ENCODE results near the gene ARPC4.

The ARPC4 gene

DNA sequence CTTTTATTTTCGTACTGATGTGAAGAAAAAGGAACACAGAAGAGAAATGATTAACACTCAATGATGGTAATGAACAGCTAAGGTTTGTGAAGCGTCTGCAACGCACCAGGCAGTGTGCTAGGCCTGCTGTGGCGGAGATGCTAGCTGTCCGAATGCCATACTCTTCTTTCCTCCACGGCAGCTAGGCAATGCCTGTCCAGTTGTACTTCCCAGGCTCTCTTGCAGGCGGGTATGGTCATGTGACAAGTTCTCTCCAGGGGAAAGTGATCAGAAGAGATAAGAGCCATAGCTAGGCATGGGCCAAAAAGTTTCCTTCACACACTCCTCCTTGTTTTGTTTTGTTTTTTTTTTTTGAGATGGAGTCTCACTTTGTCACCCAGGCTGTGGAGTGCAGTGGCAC lies 7.3 kb upstream of the ARPC4 start:
- H3K4me3 ChIP-seq (ENCODE audit: low read length), result no peak overlapping the region
- TF ChIP-seq CTCF (conservative IDR thresholded peaks at IDR 0.05; ENCODE audit: low read depth, low read length), result no peak
- no peak for DNase-seq (ENCODE audit: low read depth)

GRCh38 chr3:9786209-9786739 lies 6.6 kb upstream of the ARPC4 start:
- no peak for TF ChIP-seq CTCF (conservative IDR thresholded peaks at IDR 0.05; ENCODE audit: low read depth, low read length)

GRCh38 chr3:9786825-9787669 lies 5.8 kb upstream of the ARPC4 start:
- no peak for DNase-seq (ENCODE audit: low read depth)
- peak; percentile 61 for TF ChIP-seq CTCF (conservative IDR thresholded peaks at IDR 0.05; ENCODE audit: low read depth, low read length)

More at GRCh38 chr3:9786209-9786739, 6.6 kb upstream of the ARPC4 start:
- no peak overlapping the region for H3K4me3 ChIP-seq (ENCODE audit: low read length)
- no peak for DNase-seq (ENCODE audit: low read depth)

GRCh38 chr3:9787714-9788113 lies 5.2 kb upstream of the ARPC4 start:
- TF ChIP-seq CTCF (conservative IDR thresholded peaks at IDR 0.05; ENCODE audit: low read depth, low read length), result no peak
- DNase-seq (ENCODE audit: low read depth), result no peak
- no peak overlapping the region for H3K4me3 ChIP-seq (ENCODE audit: low read length)

More at GRCh38 chr3:9786825-9787669, 5.8 kb upstream of the ARPC4 start:
- H3K4me3 ChIP-seq (ENCODE audit: low read length), result no peak overlapping the region

DNA sequence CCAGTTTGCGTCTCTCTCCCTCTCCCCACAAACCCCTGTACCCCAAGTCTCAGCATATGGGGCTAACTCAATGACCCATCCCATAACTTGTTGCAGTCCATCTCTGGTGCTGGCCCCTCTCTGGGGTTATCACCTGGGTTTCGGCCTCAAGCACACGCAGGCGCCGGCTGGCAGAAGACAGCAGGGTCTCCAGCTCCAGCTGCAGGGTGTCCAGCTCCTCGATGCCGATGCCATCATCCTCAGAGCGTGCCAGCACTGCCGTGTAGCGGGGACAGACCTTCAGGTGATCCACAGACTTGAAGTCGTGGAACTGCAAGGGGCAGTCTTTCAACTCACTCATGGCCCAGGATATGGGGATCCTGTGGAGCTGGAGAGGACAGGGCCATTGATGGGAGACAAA lies 1.8 kb upstream of the ARPC4 start:
- no peak for DNase-seq (ENCODE audit: low read depth)
- no peak for TF ChIP-seq CTCF (conservative IDR thresholded peaks at IDR 0.05; ENCODE audit: low read depth, low read length)
- H3K4me3 ChIP-seq (ENCODE audit: low read length), result no peak overlapping the region

GRCh38 chr3:9791790-9792404 lies 985 bp upstream of the ARPC4 start:
- peak overlapping the region; percentile 98 for H3K4me3 ChIP-seq (ENCODE audit: low read length)
- no peak for TF ChIP-seq CTCF (conservative IDR thresholded peaks at IDR 0.05; ENCODE audit: low read depth, low read length)
- no peak for DNase-seq (ENCODE audit: low read depth)

Data from retinal pigment epithelial cell (primary cell).